Lung (tissue), 12 donors: Measurements from ENCODE around the gene WDR1. TPM values are rescaled to one million over a fixed set of nuclear protein-coding genes. Genes with fewer than 3 reads are reported as not detected.
"Not testable (repeated sequence)": the region's sequence is repeated elsewhere in the genome, so short reads cannot be mapped to it uniquely, and the experiment has no call there.

Source experiments
- ATAC-seq: fragments of 200-7000 bp; cut with Tn5 transposase; one replicate; pipeline ENCODE4 v1.9.1; 2020; ENCODE audit warnings: moderate number of reproducible peaks; ENCODE audit not compliant: insufficient read depth, low FRiP score
- DNase-seq, 3 donors: peaks; one replicate each; pipeline ENCODE4 v3.0.0-alpha.2; 2013 to 2017
- H3K27ac ChIP-seq, 2 donors: one replicate each; pipeline ENCODE4 v1.5.1; 2013; ENCODE audit warnings: mild to moderate bottlenecking in 2 of 2, moderate library complexity in 2 of 2, control low read depth in 1 of 2, inconsistent platforms in 1 of 2, low read depth in 1 of 2, low read length in 1 of 2
- H3K27me3 ChIP-seq, 3 donors: one replicate each; pipeline ENCODE4 v1.5.1; 2013; ENCODE audit warnings: low read length in 2 of 3; ENCODE audit not compliant: control insufficient read depth in 3 of 3, insufficient read depth in 3 of 3
- H3K36me3 ChIP-seq, 4 donors: one replicate each; pipeline ENCODE4 v1.5.1; 2013; ENCODE audit warnings: low read length in 4 of 4, mild to moderate bottlenecking in 1 of 4, moderate library complexity in 1 of 4; ENCODE audit not compliant: control insufficient read depth in 4 of 4, insufficient read depth in 4 of 4
- H3K4me1 ChIP-seq, 5 donors: one replicate each; pipeline ENCODE4 v1.5.1; 2013; ENCODE audit warnings: low read length in 5 of 5, mild to moderate bottlenecking in 2 of 5, moderate library complexity in 1 of 5; ENCODE audit not compliant: control insufficient read depth in 5 of 5, insufficient read depth in 5 of 5
- H3K4me3 ChIP-seq: one replicate; pipeline ENCODE4 v1.5.1; 2013; ENCODE audit warnings: mild to moderate bottlenecking, control low read depth, moderate library complexity
- H3K9ac ChIP-seq, 2 donors: one replicate each; pipeline ENCODE4 v1.5.1; 2013; ENCODE audit warnings: low read length in 2 of 2, control low read depth in 1 of 2; ENCODE audit not compliant: insufficient read depth in 1 of 2
- H3K9me3 ChIP-seq, 4 donors: one replicate each; pipeline ENCODE4 v1.5.1; 2013; ENCODE audit warnings: low read length in 3 of 4, mild to moderate bottlenecking in 1 of 4, moderate library complexity in 1 of 4; ENCODE audit not compliant: control insufficient read depth in 4 of 4, insufficient read depth in 3 of 4
- WGBS, 2 donors: extraction: QIAGEN DNeasy Blood & Tissue Kit; methylation state at CpG; one replicate each; pipeline ENCODE4 v1.1.7; 2013; 5-methylcytosine and 5-hydroxymethylcytosine counted together
- polyA plus RNA-seq, 2 donors: library from polyadenylated mRNA; stranded (reverse); fragments of 200-250 nt; gene quantifications; one replicate each; pipeline ENCODE4 v1.2.1, GENCODE V29; 2013
- total RNA-seq, 2 donors: library from RNA; depleted of rRNA in 1 of 2; stranded (reverse); fragments of >200 nt in 1 of 2; gene quantifications; one replicate each; pipeline ENCODE4 v1.2.1, GENCODE V29; 2014 to 2021
- TF ChIP-seq, protein P1 (sequence below): IDR thresholded peaks from 2 replicates; pipeline ENCODE4 v1.5.1; 2012; ENCODE audit warnings: mild to moderate bottlenecking; ENCODE audit errors: control extremely low read depth, extremely low read depth
- donor health status: control.
- donor health status: control.
- donor health status: Bipolar disorder and iron deficiency.
- donor health status: healthy.
- donor health status: DM: yes; HTN: yes; CAD: no.

The WDR1 gene
- total and polyA plus RNA-seq, 4 donors: 72.0 to 325 (median 205) TPM

DNA sequence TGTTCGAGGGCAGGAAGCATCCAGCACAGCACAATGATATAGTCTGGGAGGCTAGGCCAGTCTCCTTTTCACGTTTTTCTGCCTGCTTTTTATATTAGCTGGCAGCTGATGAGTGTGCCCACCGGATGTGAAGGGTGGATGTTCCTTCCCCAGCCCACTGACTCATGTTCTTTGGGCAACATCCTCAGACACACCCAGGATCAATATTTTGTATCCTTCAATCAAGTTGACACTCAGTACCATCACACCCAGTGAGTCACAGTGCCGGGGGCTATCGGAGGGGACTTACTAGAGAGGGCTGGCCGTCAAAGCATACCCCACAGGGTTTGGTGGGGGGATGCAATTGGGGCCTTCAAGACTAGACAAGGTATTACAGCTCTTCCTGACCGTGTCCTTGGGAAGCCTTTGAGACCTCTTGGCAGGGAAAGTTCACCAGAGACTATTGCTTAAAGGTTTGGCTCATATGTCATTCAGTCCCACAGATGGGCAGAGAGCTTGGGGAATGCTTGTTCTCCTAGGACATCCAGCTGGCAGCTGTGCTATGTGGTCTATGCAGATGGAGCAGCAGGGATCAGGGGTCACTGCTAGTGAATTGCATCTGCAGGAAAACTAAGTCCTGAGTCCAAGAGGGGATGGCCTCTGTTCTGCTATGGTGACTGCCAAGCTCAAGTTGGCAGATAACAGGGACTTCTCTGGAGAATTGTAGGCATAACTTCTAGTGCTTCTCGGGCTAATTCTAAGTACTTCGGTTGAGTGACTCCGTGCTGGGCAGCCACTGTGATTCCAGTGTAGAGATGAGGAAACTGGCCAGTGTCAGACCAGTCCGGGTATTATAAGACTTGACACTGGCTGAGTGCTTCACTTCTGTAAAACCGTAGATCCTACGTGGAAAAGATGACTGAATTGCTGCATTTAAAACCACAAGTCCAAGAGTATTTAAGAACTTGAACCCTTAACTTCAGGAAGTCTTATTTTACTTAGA, 12.9 kb upstream of the WDR1 start:
- Histone ChIP-seq H3K36me3 (no peaks in the 10 kb centered on the region), H3K9me3 (no peaks in the 10 kb centered on the region), H3K27ac (no peak overlapping the region), H3K27me3 (peaks cover 0 to 4% (median 0%) of the 10 kb centered on the region in 3 donors), H3K4me3 (no peak overlapping the region), H3K4me1 (no peaks in the 10 kb centered on the region), H3K9ac (no peak overlapping the region)
- TF ChIP-seq, protein P1, sequence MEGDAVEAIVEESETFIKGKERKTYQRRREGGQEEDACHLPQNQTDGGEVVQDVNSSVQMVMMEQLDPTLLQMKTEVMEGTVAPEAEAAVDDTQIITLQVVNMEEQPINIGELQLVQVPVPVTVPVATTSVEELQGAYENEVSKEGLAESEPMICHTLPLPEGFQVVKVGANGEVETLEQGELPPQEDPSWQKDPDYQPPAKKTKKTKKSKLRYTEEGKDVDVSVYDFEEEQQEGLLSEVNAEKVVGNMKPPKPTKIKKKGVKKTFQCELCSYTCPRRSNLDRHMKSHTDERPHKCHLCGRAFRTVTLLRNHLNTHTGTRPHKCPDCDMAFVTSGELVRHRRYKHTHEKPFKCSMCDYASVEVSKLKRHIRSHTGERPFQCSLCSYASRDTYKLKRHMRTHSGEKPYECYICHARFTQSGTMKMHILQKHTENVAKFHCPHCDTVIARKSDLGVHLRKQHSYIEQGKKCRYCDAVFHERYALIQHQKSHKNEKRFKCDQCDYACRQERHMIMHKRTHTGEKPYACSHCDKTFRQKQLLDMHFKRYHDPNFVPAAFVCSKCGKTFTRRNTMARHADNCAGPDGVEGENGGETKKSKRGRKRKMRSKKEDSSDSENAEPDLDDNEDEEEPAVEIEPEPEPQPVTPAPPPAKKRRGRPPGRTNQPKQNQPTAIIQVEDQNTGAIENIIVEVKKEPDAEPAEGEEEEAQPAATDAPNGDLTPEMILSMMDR: no peak
- ATAC-seq: no peak
- 86 to 88% methylated on average over 13 of the region's 13 CpGs for WGBS, 2 donors
- no peak for DNase-seq

DNA sequence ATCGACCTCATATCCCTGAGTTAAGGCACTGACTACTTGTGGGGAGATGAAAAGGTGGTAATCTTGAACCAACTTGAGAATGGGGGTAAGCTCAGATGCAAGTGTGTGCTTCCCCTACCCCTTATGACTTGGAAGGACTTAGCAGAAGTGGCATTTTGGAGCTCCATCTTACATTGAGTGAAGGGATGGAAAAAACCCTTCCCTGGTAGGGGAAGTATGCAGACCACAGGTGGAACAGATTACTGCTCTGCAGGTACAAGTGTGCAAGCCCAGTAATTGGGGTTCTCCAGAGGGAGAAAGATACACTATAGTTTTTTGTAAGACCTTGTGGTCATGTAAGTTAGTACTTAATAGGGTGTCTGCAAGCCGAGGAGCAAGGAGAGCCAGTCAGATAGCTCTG, 12.2 kb upstream of the WDR1 start:
- WGBS, 2 donors: 70 to 71% methylated on average over 2 of the region's 2 CpGs
- Histone ChIP-seq H3K4me1 (peaks cover 0 to 7% (median 1%) of the 10 kb centered on the region in 5 donors), H3K9ac (no peak overlapping the region), H3K9me3 (no peaks in the 10 kb centered on the region), H3K27me3 (peaks cover 0 to 4% (median 0%) of the 10 kb centered on the region in 3 donors), H3K27ac (no peak overlapping the region), H3K36me3 (no peaks in the 10 kb centered on the region), H3K4me3 (no peak overlapping the region)
- ATAC-seq (no peak), DNase-seq (no peak)
- TF ChIP-seq, protein P1: no peak

DNA sequence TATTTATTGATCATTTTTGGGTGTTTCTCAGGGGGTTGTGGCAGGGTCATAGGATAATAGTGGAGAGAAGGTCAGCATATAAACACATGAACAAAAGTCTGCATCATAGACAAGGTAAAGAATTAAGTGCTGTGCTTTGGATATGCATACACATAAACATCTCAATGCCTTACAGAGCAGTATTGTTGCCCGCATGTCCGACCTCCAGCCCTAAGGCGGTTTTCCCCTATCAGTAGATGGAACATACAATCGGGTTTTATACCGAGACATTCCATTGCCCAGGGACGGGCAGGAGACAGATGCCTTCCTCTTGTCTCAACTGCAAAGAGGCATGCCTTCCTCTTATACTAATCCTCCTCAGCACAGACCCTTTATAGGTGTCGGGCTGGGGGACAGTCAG, 10.9 kb upstream of the WDR1 start:
- H3K36me3 ChIP-seq, H3K27me3 ChIP-seq, H3K9me3 ChIP-seq, H3K27ac ChIP-seq, H3K4me3 ChIP-seq, DNase-seq, H3K9ac ChIP-seq, ATAC-seq: not testable (repeated sequence)
- peaks cover 0 to 16% (median 11%) of the 10 kb centered on the region in 5 donors for H3K4me1 ChIP-seq
- WGBS, 2 donors: 64 to 93% methylated on average over 7 of the region's 7 CpGs

DNA sequence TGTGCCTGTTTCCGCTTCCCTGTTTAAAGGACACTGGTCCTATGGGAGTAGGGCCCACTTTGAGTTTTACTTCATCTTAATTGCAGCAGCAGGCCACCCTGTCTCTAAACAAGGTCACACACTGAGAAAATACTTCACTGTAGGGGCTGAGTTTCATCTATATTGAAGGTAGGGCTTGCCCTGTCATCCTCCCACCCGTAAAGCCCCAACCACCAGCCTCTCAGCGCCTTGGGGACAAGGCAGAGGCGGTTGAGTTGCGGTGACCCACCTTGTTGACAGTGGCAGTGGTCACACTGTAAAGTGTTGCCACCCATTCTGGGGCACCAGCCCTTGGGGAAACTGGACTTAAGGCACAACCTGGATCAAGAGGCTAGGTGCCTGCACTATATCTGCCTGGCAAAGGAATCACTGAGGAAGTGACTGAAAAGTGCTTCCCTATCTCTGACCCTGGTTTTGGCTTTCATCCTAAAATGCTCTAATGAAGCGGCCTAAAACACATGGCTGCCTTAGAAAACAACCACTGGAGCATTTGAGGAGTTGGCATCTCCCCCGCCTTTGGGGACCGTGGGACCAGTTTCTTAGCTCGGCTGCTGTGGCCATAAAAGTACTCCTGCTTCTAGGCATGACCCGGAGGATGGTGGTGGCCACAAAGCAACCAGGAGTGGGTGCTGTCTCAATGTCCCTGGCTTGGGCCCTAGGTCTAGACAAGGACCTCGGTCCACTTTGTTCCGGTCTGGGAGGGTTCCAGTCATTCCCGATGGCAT, 7.8 kb upstream of the WDR1 start:
- Histone ChIP-seq H3K4me1 (peaks cover 0 to 35% (median 11%) of the 10 kb centered on the region in 5 donors), H3K27me3 (no peaks in the 10 kb centered on the region), H3K4me3 (no peak overlapping the region), H3K9me3 (no peaks in the 10 kb centered on the region), H3K27ac (no peak overlapping the region), H3K36me3 (no peaks in the 10 kb centered on the region), H3K9ac (no peak overlapping the region)
- DNase-seq (no peak), ATAC-seq (no peak)
- 67 to 77% methylated on average over 13 of the region's 13 CpGs for WGBS, 2 donors
- TF ChIP-seq, protein P1: no peak
